Mesothelial cell of epicardium (in vitro differentiated cells): ENCODE measurements around the gene DAPK1. TPM values are rescaled to one million over a fixed set of nuclear protein-coding genes. Genes with fewer than 3 reads are reported as not detected.

Source experiments
- DNase-seq, 2 experiments: peaks; one replicate each; pipeline ENCODE4 v3.0.0; 2021; ENCODE audit warnings: low spot score in 2 of 2; ENCODE audit not compliant: unreplicated experiment in 2 of 2
- H3K27ac Mint-ChIP-seq: 2 replicates; pipeline ENCODE4 v1.8.0; 2021; ENCODE audit warnings: mixed read lengths
- H3K27me3 Mint-ChIP-seq: 2 replicates; pipeline ENCODE4 v1.8.0; 2021; ENCODE audit warnings: low read depth, mixed read lengths
- H3K36me3 Mint-ChIP-seq: 2 replicates; pipeline ENCODE4 v1.8.0; 2021; ENCODE audit warnings: mixed read lengths
- H3K4me1 Mint-ChIP-seq: 2 replicates; pipeline ENCODE4 v1.8.0; 2021; ENCODE audit warnings: mixed read lengths
- H3K4me3 Mint-ChIP-seq: 2 replicates; pipeline ENCODE4 v1.8.0; 2021; ENCODE audit warnings: mild to moderate bottlenecking, moderate library complexity, mixed read lengths
- H3K9me3 Mint-ChIP-seq: 2 replicates; pipeline ENCODE4 v1.8.0; 2021; ENCODE audit warnings: mixed read lengths
- CTCF ChIP-seq: fragments of 200-600 bp; sonication (generic); IDR thresholded peaks from one replicate; pipeline ENCODE4 v1.5.0; 2021; ENCODE audit warnings: antibody characterized with exemption; ENCODE audit not compliant: unreplicated experiment
- total RNA-seq: library from RNA; stranded (reverse); gene quantifications from 3 replicates; pipeline ENCODE4 v1.2.1, GENCODE V29; 2021

The DAPK1 gene
- total RNA-seq, 1 donor from 2014 or later, result 239 TPM

DNA sequence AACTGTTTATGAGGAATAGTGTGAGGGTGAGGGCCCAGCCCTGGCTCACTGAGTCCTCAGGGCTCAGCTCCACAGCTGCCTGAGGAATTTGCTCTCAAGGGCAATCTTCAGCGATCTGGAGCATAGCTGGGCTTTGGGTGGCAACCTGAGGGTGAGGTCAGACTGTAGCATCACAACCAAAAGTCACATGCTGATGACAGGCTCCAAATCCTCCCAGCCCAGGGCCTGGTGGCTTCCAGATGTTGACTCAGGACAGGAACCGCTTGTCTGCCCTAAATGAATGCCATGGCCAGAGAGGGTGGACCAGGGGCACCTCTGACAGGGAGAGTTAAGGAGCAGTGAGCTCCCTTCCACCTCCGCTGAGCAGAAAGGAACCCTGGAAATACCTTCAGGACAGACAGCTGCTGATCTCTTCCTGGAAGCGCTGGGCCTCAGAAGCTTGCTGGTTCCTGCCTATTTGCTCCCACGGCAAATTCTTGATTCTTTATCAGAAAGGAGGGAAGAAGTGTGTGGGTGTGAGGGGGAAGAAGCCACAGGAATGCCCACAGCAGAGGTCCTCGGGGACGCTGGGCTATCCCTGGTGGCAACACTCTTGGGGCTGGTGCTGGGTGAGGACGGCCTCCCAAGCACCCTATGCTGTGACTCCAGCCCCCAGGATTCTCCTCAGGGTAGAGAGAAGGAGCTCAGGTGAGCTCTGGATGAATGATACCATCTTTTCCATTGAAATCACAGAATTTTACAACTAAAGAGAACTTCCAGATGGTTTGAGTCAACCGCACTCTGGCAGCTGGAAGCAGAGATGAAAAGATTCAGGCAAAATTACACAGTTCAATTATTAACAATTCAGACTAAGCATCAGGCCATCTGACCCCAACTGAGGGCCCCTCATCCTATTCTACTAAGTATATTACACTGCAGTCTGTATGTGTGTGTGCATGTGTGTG lies 214.5 kb downstream of the DAPK1 start:
- Mint-ChIP-seq H3K27ac (peak overlapping the region; percentile 88), H3K4me3 (no peak overlapping the region), H3K27me3 (no peaks in the 10 kb centered on the region), H3K4me1 (peaks cover 49% of the 10 kb centered on the region), H3K36me3 (peaks cover 16% of the 10 kb centered on the region), H3K9me3 (no peaks in the 10 kb centered on the region)
- no peak for TF ChIP-seq CTCF
- DNase-seq, result no peak

- H3K36me3 Mint-ChIP-seq, result peaks cover 11% of the 10 kb centered on the region
- peaks cover 44% of the 10 kb centered on the region for H3K4me1 Mint-ChIP-seq
- H3K27ac Mint-ChIP-seq, result peak overlapping the region; percentile 1
- no peak for DNase-seq
- H3K9me3 Mint-ChIP-seq, result no peaks in the 10 kb centered on the region
- no peak for TF ChIP-seq CTCF
- no peaks in the 10 kb centered on the region for H3K27me3 Mint-ChIP-seq
- H3K4me3 Mint-ChIP-seq, result no peak overlapping the region
Observed at GRCh38 chr9:87712801-87713277, 215.2 kb downstream of the DAPK1 start.

DNA sequence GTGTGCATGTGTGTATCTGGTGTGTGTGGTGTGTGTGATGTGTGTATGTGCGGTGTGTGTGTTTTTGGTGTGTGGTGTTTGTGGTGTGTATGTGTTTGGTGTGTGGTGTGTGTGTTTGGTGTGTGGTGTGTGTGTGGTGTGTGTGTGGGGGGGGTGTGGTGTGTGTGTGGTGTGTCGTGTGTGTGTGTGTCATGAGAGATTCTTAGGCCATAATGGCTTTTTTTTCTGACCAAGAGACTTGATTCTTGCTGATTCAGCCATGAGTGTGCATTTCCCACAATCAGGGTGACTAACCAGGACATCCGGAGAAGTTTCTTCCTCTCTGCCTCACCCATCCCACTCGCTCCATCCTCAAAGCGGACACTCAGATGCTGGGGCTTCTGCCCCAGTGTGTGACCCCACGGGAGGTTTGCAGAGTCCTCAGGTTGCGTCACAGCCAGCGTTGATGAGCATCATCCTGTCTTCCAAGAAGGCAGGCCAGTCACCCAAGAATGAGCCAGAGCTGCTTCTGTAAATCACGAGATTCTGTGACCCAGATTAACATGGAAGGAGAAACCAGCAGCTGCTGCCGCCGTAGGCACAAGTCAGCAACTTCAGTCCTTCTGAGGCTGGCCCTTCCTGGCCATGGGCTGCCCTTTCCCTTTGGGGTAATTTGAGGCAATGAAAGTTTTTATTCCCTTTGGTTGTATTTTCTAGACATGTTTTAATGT lies 215.8 kb downstream of the DAPK1 start:
- H3K36me3 Mint-ChIP-seq, result peaks cover 8% of the 10 kb centered on the region
- peaks cover 40% of the 10 kb centered on the region for H3K4me1 Mint-ChIP-seq
- peak overlapping the region; percentile 86 for H3K27ac Mint-ChIP-seq
- no peak for DNase-seq
- H3K9me3 Mint-ChIP-seq, result no peaks in the 10 kb centered on the region
- no peaks in the 10 kb centered on the region for H3K27me3 Mint-ChIP-seq
- no peak overlapping the region for H3K4me3 Mint-ChIP-seq
- TF ChIP-seq CTCF, result no peak

GRCh38 chr9:87713988-87714330 lies 216.3 kb downstream of the DAPK1 start:
- H3K4me3 Mint-ChIP-seq, result no peak overlapping the region

DNA sequence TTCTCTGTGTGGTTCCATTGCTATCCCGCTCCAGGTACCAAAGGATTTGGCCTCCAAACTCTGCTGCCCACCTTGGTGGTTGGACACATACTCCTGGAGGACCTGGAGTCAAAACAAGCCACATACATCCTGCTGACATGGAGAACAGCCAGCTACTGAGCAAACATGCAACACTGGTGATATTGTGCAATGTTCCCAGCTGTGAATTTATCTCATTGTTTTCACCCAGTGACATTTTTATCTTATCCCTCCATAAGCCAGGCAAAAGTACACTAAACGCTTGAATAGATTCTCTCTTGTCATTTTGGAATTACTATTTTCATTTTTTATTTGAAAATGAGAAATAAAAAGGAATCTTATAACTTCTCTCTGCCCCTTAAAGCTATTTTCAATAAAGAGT lies 217.2 kb downstream of the DAPK1 start:
- Mint-ChIP-seq H3K4me1 (peaks cover 40% of the 10 kb centered on the region), H3K36me3 (no peaks in the 10 kb centered on the region), H3K4me3 (no peak overlapping the region), H3K27me3 (no peaks in the 10 kb centered on the region), H3K9me3 (no peaks in the 10 kb centered on the region), H3K27ac (peak overlapping the region; percentile 78)
- DNase-seq, result no peak
- no peak for TF ChIP-seq CTCF

More at GRCh38 chr9:87713988-87714330, 216.3 kb downstream of the DAPK1 start:
- Mint-ChIP-seq H3K9me3 (no peaks in the 10 kb centered on the region), H3K4me1 (peaks cover 40% of the 10 kb centered on the region), H3K36me3 (peaks cover 4% of the 10 kb centered on the region), H3K27ac (peak overlapping the region; percentile 86), H3K27me3 (no peaks in the 10 kb centered on the region)
- no peak for TF ChIP-seq CTCF
- DNase-seq, result no peak
